ENCODE data around the gene KIRREL1.

Gene KIRREL1

GRCh38 chr1:157971769-157972168, 21.7 kb upstream of the KIRREL1 start:
- FAIRE-seq (no peak), DNase-seq (ENCODE audit: low spot score) (no peak)

GRCh38 chr1:157975228-157975950, 18.1 kb upstream of the KIRREL1 start:
- no peak for DNase-seq (ENCODE audit: low spot score)
- no peak for FAIRE-seq

GRCh38 chr1:157976888-157977287, 16.6 kb upstream of the KIRREL1 start:
- DNase-seq (ENCODE audit: low spot score) (no peak), FAIRE-seq (no peak)

- FAIRE-seq (no peak), DNase-seq (ENCODE audit: low spot score) (no peak)
These were observed 14.7 kb upstream of the KIRREL1 start for GRCh38 chr1:157978586-157979403.

GRCh38 chr1:157982136-157982535, 11.3 kb upstream of the KIRREL1 start:
- FAIRE-seq (no peak), DNase-seq (ENCODE audit: low spot score) (no peak)

- DNase-seq (ENCODE audit: low spot score) (no peak), FAIRE-seq (no peak)
These were observed 9.7 kb upstream of the KIRREL1 start for GRCh38 chr1:157983787-157984186.

- no peak for FAIRE-seq
- no peak for DNase-seq (ENCODE audit: low spot score)
These were observed 9.0 kb upstream of the KIRREL1 start for GRCh38 chr1:157984469-157984868.

GRCh38 chr1:157985473-157985872, 8.0 kb upstream of the KIRREL1 start:
- no peak for FAIRE-seq
- no peak for DNase-seq (ENCODE audit: low spot score)

- FAIRE-seq: no peak
- no peak for DNase-seq (ENCODE audit: low spot score)
These were observed 5.4 kb upstream of the KIRREL1 start for GRCh38 chr1:157988002-157988401.

GRCh38 chr1:157992031-157992832, 1.2 kb upstream of the KIRREL1 start:
- FAIRE-seq: peak; percentile 35
- DNase-seq (ENCODE audit: low spot score): peak; percentile 71

- FAIRE-seq (no peak), DNase-seq (ENCODE audit: low spot score) (no peak)
These were observed 655 bp upstream of the KIRREL1 start for GRCh38 chr1:157992833-157993146.

- FAIRE-seq (no peak), DNase-seq (ENCODE audit: low spot score) (no peak)
These were observed 617 bp downstream of the KIRREL1 start for GRCh38 chr1:157993918-157994605.

- FAIRE-seq: peak; percentile 20
- DNase-seq (ENCODE audit: low spot score): no peak
These were observed 1.5 kb downstream of the KIRREL1 start for GRCh38 chr1:157994704-157995582.

GRCh38 chr1:157995583-157996169, 2.2 kb downstream of the KIRREL1 start:
- FAIRE-seq (no peak), DNase-seq (ENCODE audit: low spot score) (no peak)

- DNase-seq (ENCODE audit: low spot score): no peak
- no peak for FAIRE-seq
These were observed 3.0 kb downstream of the KIRREL1 start for GRCh38 chr1:157996433-157996832.

GRCh38 chr1:158000507-158000906, 7.1 kb downstream of the KIRREL1 start:
- DNase-seq (ENCODE audit: low spot score) (no peak), FAIRE-seq (no peak)

GRCh38 chr1:158002022-158002630, 8.7 kb downstream of the KIRREL1 start:
- no peak for FAIRE-seq
- no peak for DNase-seq (ENCODE audit: low spot score)

GRCh38 chr1:158002631-158003405, 9.4 kb downstream of the KIRREL1 start:
- FAIRE-seq (no peak), DNase-seq (ENCODE audit: low spot score) (no peak)

- FAIRE-seq (no peak), DNase-seq (ENCODE audit: low spot score) (no peak)
These were observed 10.0 kb downstream of the KIRREL1 start for GRCh38 chr1:158003406-158003800.
